ENCODE measurements around the gene PDCD1. TPM values are rescaled to one million over a fixed set of nuclear protein-coding genes. Genes with fewer than 3 reads are reported as not detected.
A peak's percentile ranks its signal among the peaks of the same experiment; 100 is the strongest.
"Not testable (repeated sequence)": the region's sequence is repeated elsewhere in the genome, so short reads cannot be mapped to it uniquely, and the experiment has no call there.

Gene PDCD1
- total and polyA plus RNA-seq, 2 donors (not counting 1 experiment from before 2014, with no cell fraction given): 0.28 to 1.3 TPM

GRCh38 chr2:241875754-241876527 lies 17.2 kb upstream of the PDCD1 start:
- DNase-seq; H3K9ac ChIP-seq (ENCODE audit: low read length); H3K27ac Mint-ChIP-seq; H3K9me3 Mint-ChIP-seq (ENCODE audit: insufficient read depth); H3K27ac ChIP-seq (ENCODE audit: low read length in 2 of 2); H3K4me2 ChIP-seq (replicated peaks; ENCODE audit: low read depth, low read length, poor library complexity, severe bottlenecking); CTCF ChIA-PET; H4K20me1 ChIP-seq (ENCODE audit: control insufficient read depth, insufficient read depth, low read length, poor library complexity, severe bottlenecking); H3K36me3 ChIP-seq (replicated peaks in 1 of 2; ENCODE audit: control extremely low read depth in 1 of 2, control insufficient read depth in 1 of 2, extremely low read depth in 1 of 2, insufficient read depth in 2 of 2, low read length in 1 of 2); H3K4me3 Mint-ChIP-seq; H3K4me3 ChIP-seq (ENCODE audit: control extremely low read depth in 1 of 5, extremely low read depth in 1 of 5, insufficient read depth in 1 of 5, low read depth in 2 of 5, low read length in 4 of 5); H3K27me3 Mint-ChIP-seq; H3K27me3 ChIP-seq (replicated peaks in 1 of 4; ENCODE audit: control extremely low read depth in 1 of 4, control insufficient read depth in 3 of 4, insufficient read depth in 4 of 4, low read length in 3 of 4); H3K79me2 ChIP-seq (ENCODE audit: control insufficient read depth, insufficient read depth, low read length); H2AFZ ChIP-seq (ENCODE audit: insufficient read depth, low read depth, low read length, poor library complexity, severe bottlenecking); ATAC-seq (ENCODE audit: low read depth): not testable (repeated sequence)
- WGBS (ENCODE audit: insufficient coverage): 74% methylated on average over 8 of the region's 22 CpGs
- intact Hi-C loops (cut with micrococcal nuclease): loop anchor here (2.0 kb wide), 1 partner anchor 1025 kb away; no protein-coding TSS in a partner anchor
- H3K4me1 Mint-ChIP-seq: peaks cover 15% of the 10 kb centered on the region
- Histone ChIP-seq H3K4me1 (ENCODE audit: control insufficient read depth in 2 of 2, insufficient read depth in 2 of 2, low read length in 2 of 2) (peaks cover 14 to 29% of the 10 kb centered on the region in 2 donors), H3K9me3 (ENCODE audit: control extremely low read depth in 1 of 3, control insufficient read depth in 2 of 3, insufficient read depth in 1 of 3, low read length in 2 of 3) (peaks cover 0 to 12% (median 0%) of the 10 kb centered on the region in 3 donors)
- TF ChIP-seq CTCF (IDR thresholded peaks at IDR 0.05): peak; percentile 16
- POLR2A ChIA-PET: interaction anchor here (0.8 kb wide), 1 partner anchor 1047 kb away, joined by 3 read pairs; no protein-coding TSS in a partner anchor

- Histone ChIP-seq H3K9ac (ENCODE audit: low read length) (no peak overlapping the region), H3K4me1 (ENCODE audit: control insufficient read depth in 2 of 2, insufficient read depth in 2 of 2, low read length in 2 of 2) (peaks cover 8 to 22% of the 10 kb centered on the region in 2 donors), H4K20me1 (ENCODE audit: control insufficient read depth, insufficient read depth, low read length, poor library complexity, severe bottlenecking) (no peaks in the 10 kb centered on the region), H3K27me3 (replicated peaks in 1 of 4; ENCODE audit: control extremely low read depth in 1 of 4, control insufficient read depth in 3 of 4, insufficient read depth in 4 of 4, low read length in 3 of 4) (peaks cover 0 to 4% (median 2%) of the 10 kb centered on the region in 4 experiments), H3K4me2 (replicated peaks; ENCODE audit: low read depth, low read length, poor library complexity, severe bottlenecking) (no peak overlapping the region), H3K36me3 (replicated peaks in 1 of 2; ENCODE audit: control extremely low read depth in 1 of 2, control insufficient read depth in 1 of 2, extremely low read depth in 1 of 2, insufficient read depth in 2 of 2, low read length in 1 of 2) (no peaks in the 10 kb centered on the region), H3K4me3 (ENCODE audit: control extremely low read depth in 1 of 5, extremely low read depth in 1 of 5, insufficient read depth in 1 of 5, low read depth in 2 of 5, low read length in 4 of 5) (no peak overlapping the region), H3K27ac (ENCODE audit: low read length in 2 of 2) (no peak overlapping the region), H3K9me3 (ENCODE audit: control extremely low read depth in 1 of 3, control insufficient read depth in 2 of 3, insufficient read depth in 1 of 3, low read length in 2 of 3) (peaks cover 0 to 9% (median 0%) of the 10 kb centered on the region in 3 donors), H3K79me2 (ENCODE audit: control insufficient read depth, insufficient read depth, low read length) (no peaks in the 10 kb centered on the region), H2AFZ (ENCODE audit: insufficient read depth, low read depth, low read length, poor library complexity, severe bottlenecking) (no peak overlapping the region)
- ChIA-PET POLR2A (no interaction called here), CTCF (no interaction called here)
- Mint-ChIP-seq H3K27me3 (no peaks in the 10 kb centered on the region), H3K4me3 (no peak overlapping the region), H3K9me3 (ENCODE audit: insufficient read depth) (no peaks in the 10 kb centered on the region), H3K4me1 (peaks cover 10% of the 10 kb centered on the region), H3K27ac (no peak overlapping the region)
- 92% methylated on average over 17 of the region's 17 CpGs for WGBS (ENCODE audit: insufficient coverage)
- TF ChIP-seq CTCF (IDR thresholded peaks at IDR 0.05) (no peak), EZH2 (IDR thresholded peaks at IDR 0.05; ENCODE audit: borderline replicate concordance, insufficient read depth, low read depth, low read length, poor library complexity, severe bottlenecking) (no peak)
- DNase-seq (no peak), ATAC-seq (ENCODE audit: low read depth) (no peak)
- intact Hi-C loops (cut with micrococcal nuclease): no loop called here
These were observed 15.7 kb upstream of the PDCD1 start for GRCh38 chr2:241874277-241874925.
